GM10266 (cell line): Measurements from ENCODE around the gene PRDM16.

Experiments used
- DNase-seq: peaks from one replicate; pipeline ENCODE4 v3.0.0; 2012; ENCODE audit errors: extremely low spot score
- TF ChIP-seq, protein P1 (sequence below): IDR thresholded peaks from 2 replicates; pipeline ENCODE4 v1.5.1; 2012; ENCODE audit warnings: mild to moderate bottlenecking, low read depth; ENCODE audit not compliant: control insufficient read depth, insufficient read depth; ENCODE audit errors: missing control alignments

Gene PRDM16

DNA sequence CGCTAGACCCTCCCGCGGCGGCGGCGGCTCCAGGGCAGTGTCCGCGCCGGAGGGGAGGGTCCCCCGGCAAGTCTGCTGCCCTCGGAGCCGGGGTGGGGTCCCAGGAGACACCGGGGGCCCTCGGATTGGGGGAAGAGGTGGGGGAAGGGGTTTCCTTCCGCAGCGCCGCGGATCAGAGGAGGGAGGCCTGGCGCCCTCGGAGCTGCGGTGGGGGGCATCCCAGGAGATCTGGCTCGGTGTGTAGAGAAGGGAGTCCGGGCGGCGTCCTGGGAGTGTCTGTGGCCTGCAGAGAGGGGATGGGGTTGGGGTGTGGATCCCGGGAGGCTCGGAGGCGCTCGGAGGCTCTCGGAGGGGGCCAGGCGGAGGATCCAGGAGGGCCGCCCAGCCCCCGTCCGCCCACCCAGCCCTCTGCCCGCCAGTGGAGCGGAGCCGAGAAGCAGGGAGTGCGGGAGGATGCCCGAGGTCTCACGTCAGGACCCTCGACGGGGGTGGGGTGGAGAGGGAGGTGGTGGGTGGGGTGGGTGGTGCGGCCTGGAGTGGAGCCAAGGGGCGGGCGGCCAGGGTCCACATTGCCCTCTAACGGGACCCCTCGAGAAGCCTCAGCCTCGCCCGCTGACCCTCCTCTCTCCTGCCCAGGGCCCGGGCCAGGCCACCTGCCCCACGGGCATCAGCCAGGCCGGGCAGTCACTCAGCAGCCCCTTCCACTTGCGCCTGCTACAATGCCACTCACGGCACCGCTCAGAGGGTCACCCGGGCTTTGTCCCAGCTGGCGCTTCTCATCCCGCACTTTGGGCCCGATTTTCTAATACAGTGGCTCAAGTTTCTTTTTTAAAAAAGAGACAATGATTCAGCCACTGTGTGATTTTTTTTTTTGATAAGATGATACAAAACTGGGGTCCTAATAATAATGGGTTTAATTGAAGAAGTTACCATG lies 325.3 kb downstream of the PRDM16 start:
- TF ChIP-seq, protein P1, sequence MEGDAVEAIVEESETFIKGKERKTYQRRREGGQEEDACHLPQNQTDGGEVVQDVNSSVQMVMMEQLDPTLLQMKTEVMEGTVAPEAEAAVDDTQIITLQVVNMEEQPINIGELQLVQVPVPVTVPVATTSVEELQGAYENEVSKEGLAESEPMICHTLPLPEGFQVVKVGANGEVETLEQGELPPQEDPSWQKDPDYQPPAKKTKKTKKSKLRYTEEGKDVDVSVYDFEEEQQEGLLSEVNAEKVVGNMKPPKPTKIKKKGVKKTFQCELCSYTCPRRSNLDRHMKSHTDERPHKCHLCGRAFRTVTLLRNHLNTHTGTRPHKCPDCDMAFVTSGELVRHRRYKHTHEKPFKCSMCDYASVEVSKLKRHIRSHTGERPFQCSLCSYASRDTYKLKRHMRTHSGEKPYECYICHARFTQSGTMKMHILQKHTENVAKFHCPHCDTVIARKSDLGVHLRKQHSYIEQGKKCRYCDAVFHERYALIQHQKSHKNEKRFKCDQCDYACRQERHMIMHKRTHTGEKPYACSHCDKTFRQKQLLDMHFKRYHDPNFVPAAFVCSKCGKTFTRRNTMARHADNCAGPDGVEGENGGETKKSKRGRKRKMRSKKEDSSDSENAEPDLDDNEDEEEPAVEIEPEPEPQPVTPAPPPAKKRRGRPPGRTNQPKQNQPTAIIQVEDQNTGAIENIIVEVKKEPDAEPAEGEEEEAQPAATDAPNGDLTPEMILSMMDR, result no peak
- no peak for DNase-seq

DNA sequence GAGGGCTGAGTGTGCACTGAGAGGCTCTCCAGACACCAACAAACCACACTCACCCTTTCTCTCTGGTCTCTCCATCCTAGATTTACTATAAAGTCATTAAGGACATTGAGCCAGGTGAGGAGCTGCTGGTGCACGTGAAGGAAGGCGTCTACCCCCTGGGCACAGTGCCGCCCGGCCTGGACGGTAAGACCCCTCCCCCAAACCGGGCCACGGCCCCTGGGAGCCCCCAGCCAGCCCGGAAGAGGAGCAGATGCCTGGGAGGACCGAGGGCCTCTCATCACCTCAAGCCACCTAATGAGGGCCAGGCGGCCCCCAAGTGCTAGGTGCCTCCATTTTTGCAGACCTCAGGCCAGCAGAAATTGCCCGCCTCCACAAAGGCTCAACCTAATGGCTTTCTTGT lies 327.4 kb downstream of the PRDM16 start:
- DNase-seq, result no peak
- TF ChIP-seq, protein P1, result no peak

DNA sequence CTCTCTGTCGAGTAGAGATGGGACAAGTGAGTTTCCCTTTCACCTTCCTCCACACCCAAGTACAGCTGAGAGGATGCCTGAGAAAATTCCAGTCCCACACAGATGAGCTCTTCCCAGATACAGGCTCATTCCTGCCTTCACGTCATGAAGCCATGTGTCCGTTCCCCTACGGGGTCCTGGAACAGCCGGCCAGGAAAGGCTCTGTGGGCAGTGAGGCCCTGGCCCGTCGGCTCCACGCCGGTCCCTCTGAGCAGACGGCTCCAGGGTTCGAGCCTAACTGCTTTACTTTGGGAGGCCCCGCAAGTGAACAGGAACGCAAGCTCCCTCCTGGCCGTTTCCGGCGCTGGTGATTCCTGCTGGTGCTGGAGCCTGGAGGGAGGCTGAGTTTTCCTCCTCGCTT lies 328.3 kb downstream of the PRDM16 start:
- DNase-seq, result no peak
- TF ChIP-seq, protein P1, result no peak

DNA sequence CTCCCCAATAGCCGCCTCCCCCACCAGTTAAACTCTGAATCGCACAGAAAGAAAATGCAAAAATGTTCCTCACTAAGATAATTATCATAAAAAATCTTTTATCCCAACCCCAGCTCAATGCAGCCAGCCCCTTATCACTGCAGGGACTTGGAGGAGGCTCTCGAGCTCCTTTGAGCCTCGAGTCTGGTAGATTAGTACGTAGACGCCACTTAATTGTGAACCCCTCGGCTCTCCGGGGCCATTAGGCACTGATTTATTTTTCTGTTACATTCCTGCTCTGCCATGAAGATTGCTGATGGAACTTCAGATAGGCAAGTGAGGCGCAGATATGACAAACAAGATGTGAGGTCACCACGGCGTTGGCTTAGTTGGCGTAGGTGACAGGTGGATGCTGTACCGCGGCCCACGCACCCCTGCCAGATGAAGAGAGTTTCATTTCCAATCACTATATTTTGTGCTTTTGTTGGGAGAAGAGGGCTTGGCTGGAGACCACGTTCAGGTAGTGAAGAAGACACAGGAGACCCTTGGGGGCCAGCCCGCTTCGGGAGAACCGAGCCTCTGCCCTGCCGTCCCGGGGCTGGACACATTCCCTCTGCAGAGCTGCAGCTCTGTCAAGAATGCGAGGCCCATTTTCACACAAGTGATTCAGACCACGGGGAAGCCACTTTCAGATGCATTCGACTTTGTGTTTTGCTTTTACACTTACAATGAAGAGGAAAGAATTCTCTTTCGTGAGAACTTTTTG lies 329.6 kb downstream of the PRDM16 start:
- DNase-seq, result no peak
- TF ChIP-seq, protein P1, result no peak

DNA sequence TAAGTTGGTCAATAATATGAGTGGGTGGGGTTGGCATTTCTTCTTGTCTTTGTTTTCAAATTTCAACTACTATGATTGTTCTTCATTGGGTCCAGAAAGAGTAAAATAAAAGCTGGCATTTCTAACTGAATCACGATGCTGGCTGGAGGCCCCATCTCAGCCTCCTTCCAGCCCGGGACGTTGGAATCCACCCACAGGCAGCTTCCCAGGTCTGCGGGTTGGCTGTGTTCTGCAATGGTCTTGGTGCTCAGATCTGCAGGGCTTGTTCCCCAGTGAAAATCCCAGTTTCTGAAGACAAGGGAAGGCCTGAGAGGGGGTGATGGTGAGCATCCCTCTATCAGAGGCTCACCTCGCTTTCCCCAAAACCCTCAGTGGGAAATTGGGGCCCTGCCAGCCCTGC lies 330.7 kb downstream of the PRDM16 start:
- TF ChIP-seq, protein P1, result no peak
- no peak for DNase-seq

DNA sequence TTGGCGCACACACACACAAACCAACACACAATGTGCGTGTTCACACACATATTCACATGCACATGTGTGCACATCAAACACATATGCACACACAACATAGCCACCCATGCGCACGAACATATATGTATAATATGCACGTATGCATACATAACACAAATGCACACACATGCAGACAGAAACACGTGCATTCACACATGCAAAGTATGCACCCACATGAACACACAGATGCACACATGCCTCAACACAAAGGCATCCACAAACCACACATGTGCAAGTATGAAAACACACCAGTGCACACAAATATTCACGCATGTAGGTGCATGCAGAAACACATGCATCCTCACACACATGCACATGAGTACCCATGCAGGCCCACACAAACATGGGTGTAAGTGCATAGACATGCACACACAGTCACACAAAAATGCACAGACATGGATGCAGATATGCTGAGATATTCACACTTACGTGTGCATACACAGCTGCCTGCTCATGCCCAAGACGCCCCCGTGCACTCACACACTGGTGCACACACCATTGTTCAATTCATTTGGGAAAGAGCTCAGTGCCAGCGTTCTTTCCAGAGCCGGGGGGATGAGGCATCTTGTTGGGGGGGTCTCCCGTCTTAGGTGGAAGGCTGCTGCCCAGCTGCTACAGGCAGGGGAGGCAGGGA lies 332.7 kb downstream of the PRDM16 start:
- TF ChIP-seq, protein P1, result no peak
- DNase-seq, result no peak
